ENCODE measurements around the gene IPO9. TPM values are rescaled to one million over a fixed set of nuclear protein-coding genes. Genes with fewer than 3 reads are reported as not detected.

IPO9 gene
- total and polyA plus RNA-seq, 2 donors from 2014 or later, result 21.6 to 39.7 TPM

DNA sequence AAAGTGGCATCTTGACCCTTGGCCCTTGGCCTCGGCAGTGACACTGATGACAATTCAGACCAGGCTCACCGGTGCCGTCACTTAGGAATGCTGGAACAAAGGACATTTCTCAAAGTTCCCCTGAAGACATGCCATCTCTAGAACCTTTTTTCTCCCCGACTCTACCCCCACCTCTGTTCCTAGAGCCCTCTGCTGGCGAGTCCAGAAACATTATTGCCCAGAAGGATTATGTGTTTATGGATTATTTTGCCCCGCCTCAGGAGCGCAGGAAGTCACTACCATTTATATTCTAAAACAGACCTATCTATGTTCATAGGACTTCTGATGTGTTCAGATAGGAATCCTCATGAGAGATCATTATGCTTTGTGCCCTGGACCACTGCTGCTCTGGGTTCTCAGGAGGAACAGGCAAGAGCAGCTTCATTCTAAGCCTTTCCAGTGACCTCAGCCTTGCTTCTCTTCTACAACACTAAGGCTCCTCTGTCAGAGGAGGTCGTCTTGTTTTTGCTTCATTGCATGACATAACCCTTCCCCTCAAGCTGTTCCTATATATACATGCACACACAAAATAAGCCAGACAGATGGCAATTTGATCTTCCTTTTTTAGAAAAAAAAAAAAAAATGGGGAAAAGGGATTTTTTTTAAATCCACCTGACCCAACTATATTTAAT, 47.3 kb downstream of the IPO9 start:
- no peak overlapping the region for H3K4me3 ChIP-seq (ENCODE audit: low read length in 3 of 3)
- H3K9ac ChIP-seq (ENCODE audit: low read length in 3 of 3), result no peak overlapping the region
- peaks cover 0 to 4% (median 0%) of the 10 kb centered on the region in 3 donors for H3K4me1 ChIP-seq (ENCODE audit: control insufficient read depth in 2 of 3, insufficient read depth in 2 of 3, low read depth in 1 of 3, low read length in 3 of 3)
- no peak for TF ChIP-seq CTCF (IDR thresholded peaks at IDR 0.05; ENCODE audit: borderline replicate concordance, extremely low read depth, insufficient read depth)
- intact Hi-C loops (cut with DNase I), result no loop called here
- no peak for FAIRE-seq
- no peaks in the 10 kb centered on the region for H3K27me3 ChIP-seq (ENCODE audit: control insufficient read depth, insufficient read depth, low read length)
- no peak overlapping the region for H3K27ac ChIP-seq (ENCODE audit: low read depth in 2 of 2, low read length in 2 of 2)
- H3K36me3 ChIP-seq (ENCODE audit: control insufficient read depth in 2 of 3, insufficient read depth in 3 of 3, low read length in 3 of 3), result peaks cover 5 to 24% (median 12%) of the 10 kb centered on the region in 3 donors
- no peak for DNase-seq
- H3K9me3 ChIP-seq (ENCODE audit: control insufficient read depth in 2 of 3, insufficient read depth in 1 of 3, low read length in 3 of 3), result no peaks in the 10 kb centered on the region

- intact Hi-C loops (cut with DNase I), result no loop called here
- peaks cover 3 to 9% (median 8%) of the 10 kb centered on the region in 3 donors for H3K36me3 ChIP-seq (ENCODE audit: control insufficient read depth in 2 of 3, insufficient read depth in 3 of 3, low read length in 3 of 3)
- FAIRE-seq (peak; percentile 32), DNase-seq (peak in 3 of 5 donors; percentile 59 to 86 (median 74))
- no peak overlapping the region for H3K9ac ChIP-seq (ENCODE audit: low read length in 3 of 3)
- H3K27ac ChIP-seq (ENCODE audit: low read depth in 2 of 2, low read length in 2 of 2), result no peak overlapping the region
- H3K4me1 ChIP-seq (ENCODE audit: control insufficient read depth in 2 of 3, insufficient read depth in 2 of 3, low read depth in 1 of 3, low read length in 3 of 3), result peaks cover 0 to 4% (median 0%) of the 10 kb centered on the region in 3 donors
- no peaks in the 10 kb centered on the region for H3K9me3 ChIP-seq (ENCODE audit: control insufficient read depth in 2 of 3, insufficient read depth in 1 of 3, low read length in 3 of 3)
- peak; percentile 55 for TF ChIP-seq CTCF (IDR thresholded peaks at IDR 0.05; ENCODE audit: borderline replicate concordance, extremely low read depth, insufficient read depth)
- H3K27me3 ChIP-seq (ENCODE audit: control insufficient read depth, insufficient read depth, low read length), result no peaks in the 10 kb centered on the region
- H3K4me3 ChIP-seq (ENCODE audit: low read length in 3 of 3), result no peak overlapping the region
These were observed 49.0 kb downstream of the IPO9 start for GRCh38 chr1:201877877-201878401.

- Histone ChIP-seq H3K27ac (ENCODE audit: low read depth in 2 of 2, low read length in 2 of 2) (no peak overlapping the region), H3K9ac (ENCODE audit: low read length in 3 of 3) (no peak overlapping the region), H3K27me3 (ENCODE audit: control insufficient read depth, insufficient read depth, low read length) (no peaks in the 10 kb centered on the region), H3K4me1 (ENCODE audit: control insufficient read depth in 2 of 3, insufficient read depth in 2 of 3, low read depth in 1 of 3, low read length in 3 of 3) (peaks cover 0 to 4% (median 0%) of the 10 kb centered on the region in 3 donors), H3K36me3 (ENCODE audit: control insufficient read depth in 2 of 3, insufficient read depth in 3 of 3, low read length in 3 of 3) (no peaks in the 10 kb centered on the region), H3K4me3 (ENCODE audit: low read length in 3 of 3) (no peak overlapping the region), H3K9me3 (ENCODE audit: control insufficient read depth in 2 of 3, insufficient read depth in 1 of 3, low read length in 3 of 3) (no peaks in the 10 kb centered on the region)
- FAIRE-seq (no peak), DNase-seq (no peak)
- TF ChIP-seq CTCF (IDR thresholded peaks at IDR 0.05; ENCODE audit: borderline replicate concordance, extremely low read depth, insufficient read depth), result no peak
- intact Hi-C loops (cut with DNase I), result no loop called here
These were observed 52.1 kb downstream of the IPO9 start for GRCh38 chr1:201880928-201881571.
